HG02970 (cell line): Measurements from ENCODE around the gene LINC00632.

Source experiments
- ATAC-seq: cut with Tn5 transposase; IDR thresholded peaks from one replicate; pipeline ENCODE4 v1.9.1; 2021; ENCODE audit warnings: mild to moderate bottlenecking, moderate library complexity, moderate number of reproducible peaks; ENCODE audit not compliant: unreplicated experiment, low FRiP score

The LINC00632 gene

DNA sequence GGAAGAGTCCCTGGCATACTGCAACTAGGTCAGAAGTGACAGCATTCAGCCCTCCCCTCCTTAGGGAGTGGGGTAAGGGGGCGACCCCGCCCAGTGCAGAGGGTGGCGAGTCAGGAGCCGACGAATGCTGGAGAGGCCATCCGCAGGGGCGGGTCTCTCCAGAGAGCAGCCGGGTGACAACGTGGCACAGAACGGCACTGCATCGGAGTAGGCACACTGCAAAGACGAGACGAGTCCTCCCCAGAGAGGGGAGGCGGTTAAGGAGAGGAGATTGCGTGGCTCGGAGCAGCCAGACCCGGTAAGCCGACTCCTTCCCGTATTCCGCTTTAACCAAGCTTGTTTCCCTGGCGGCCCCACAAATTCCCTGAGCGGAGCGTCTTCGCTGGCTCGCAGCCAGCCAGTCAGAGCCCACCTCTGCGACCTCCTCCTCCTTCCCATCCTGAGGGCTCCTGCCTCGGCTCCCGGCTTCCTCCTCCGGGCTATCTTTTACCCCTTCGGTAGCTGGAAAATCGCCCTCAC is 54.9 kb downstream of the LINC00632 start:
- ATAC-seq: no peak

GRCh38 chrX:140765043-140765784 is 55.7 kb downstream of the LINC00632 start:
- ATAC-seq: no peak

DNA sequence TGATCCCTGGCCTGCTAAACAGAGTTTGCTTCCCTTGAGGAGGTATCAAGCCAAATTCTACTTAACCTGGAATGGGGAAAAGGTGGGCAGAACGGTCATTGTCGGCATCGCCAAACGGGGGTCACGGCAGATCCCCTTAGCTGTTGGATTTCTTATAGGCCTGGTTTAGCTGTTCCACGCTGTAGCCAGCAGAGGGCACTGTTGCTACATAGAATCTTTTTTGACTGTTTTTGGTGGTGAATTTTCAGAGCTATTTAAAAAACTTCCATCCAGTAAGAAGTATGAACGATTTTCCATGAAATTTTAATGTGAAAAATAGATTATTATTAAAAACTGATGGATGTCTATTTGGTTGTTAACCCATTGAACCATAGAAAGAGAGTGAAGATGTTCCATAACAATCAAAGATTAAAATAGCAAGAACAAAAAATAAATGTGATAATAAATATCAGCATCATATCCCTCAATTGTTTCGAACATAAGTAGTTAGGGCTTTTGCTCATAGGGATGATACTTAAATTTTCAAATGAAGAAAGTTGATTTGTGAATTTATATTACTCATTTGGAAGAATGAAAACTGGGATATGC is 56.6 kb downstream of the LINC00632 start:
- no peak for ATAC-seq

- no peak for ATAC-seq
Measured at GRCh38 chrX:140767646-140768045, 58.1 kb downstream of the LINC00632 start.

DNA sequence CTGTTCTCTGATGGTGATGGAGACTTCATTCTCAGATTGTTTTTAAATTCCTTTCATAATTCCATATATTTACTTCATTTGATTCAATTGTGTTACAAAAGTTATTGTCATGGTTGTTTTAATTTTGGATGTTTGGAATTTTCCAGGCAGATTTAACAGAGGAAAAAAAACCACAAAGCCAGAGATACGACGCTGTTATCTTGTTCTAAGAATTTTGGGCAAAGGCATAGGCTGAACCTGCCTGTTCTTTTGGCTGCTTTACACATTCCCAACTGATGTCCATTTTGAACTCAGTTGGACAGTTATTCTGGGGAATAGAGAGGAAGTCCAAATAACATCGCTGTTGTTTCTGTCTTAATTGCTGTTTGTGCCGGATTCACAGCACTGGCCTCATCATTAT is 65.7 kb downstream of the LINC00632 start:
- ATAC-seq: no peak

GRCh38 chrX:140776320-140776719 is 66.8 kb downstream of the LINC00632 start:
- no peak for ATAC-seq

GRCh38 chrX:140794642-140795041 is 85.1 kb downstream of the LINC00632 start:
- no peak for ATAC-seq

DNA sequence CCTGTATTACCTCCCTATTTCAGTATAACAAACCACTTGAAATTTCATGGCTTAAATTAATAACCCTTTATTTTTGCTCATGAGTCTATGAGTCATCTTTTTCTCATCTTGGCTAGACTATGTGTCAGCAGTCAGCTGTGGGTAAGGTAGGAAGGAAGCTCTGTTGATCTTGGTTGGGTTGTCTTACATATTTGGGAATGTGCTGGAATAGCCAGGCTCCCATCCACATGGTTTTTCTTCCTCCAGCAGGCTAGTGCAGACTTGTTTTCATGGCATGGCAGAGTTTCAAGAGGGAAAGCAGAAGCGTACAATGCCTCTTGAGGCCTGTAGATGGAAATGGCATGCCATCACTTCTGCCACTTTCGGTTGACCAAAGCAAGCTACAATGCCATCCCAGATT is 89.7 kb downstream of the LINC00632 start:
- no peak for ATAC-seq

- no peak for ATAC-seq
Measured at GRCh38 chrX:140804292-140804691, 94.7 kb downstream of the LINC00632 start.

DNA sequence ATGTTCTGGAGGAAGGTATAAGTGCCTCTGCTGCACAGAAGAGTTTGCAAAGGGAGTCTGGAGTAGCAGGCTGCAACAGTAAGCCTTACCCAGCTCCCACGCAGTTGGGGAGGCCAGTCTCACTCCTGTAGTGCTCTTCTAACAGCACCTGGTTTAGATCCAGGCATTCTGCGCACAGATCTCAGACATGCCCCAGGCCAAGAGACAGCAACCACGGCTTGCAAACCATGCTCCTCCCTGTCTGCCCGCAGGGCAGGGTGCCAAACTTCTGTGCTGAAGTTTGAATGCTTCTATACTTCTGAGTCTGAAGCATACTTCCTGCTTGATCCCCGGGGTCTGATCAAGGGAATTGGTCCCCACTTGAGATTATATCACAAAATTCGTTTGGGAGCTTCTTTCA is 106.3 kb downstream of the LINC00632 start:
- no peak for ATAC-seq

GRCh38 chrX:140817943-140818342 is 108.4 kb downstream of the LINC00632 start:
- no peak for ATAC-seq

GRCh38 chrX:140821280-140821679 is 111.7 kb downstream of the LINC00632 start:
- ATAC-seq: no peak

DNA sequence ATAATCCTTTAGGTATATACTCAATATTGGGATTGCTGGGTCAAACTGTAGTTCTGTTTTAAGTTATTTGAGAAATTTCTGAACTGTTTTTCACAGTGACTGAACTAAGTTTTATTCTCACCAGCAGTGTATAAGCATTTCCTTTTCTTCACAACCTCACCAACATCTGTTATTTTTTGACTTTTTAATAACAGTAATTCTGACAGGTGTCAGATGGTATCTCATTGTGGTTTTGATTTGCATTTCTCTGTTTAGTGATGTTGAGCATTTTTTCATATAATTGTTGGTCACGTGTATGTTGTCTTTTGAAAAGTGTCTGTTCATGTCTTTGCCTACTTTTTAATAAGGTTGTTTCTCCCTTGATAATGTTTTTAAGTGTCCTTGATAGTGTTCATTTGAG is 112.6 kb downstream of the LINC00632 start:
- no peak for ATAC-seq

DNA sequence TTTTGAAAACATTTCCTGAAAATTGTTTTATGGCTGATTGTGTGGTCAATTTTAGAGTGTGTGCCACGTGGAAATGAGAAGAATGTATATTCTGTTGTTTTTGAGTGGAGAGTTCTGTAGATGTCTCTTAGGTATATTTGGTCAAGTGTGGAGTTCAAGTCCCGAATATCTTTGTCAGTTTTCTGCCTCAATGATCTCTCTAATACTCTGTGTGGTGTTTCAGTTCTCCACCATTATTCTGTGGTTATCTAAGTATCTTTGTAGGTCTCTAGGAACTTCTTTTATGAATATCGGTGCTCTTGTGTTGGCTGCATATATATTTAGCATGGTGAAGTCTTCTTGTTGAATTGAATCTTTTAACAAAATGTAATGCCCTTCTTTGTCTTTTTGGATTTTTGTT is 113.3 kb downstream of the LINC00632 start:
- no peak for ATAC-seq

- ATAC-seq: no peak
Measured at GRCh38 chrX:140836874-140837273, 127.3 kb downstream of the LINC00632 start.
